Esophagus (tissue), 2 donors: ENCODE measurements around the gene WDFY4. TPM values are rescaled to one million over a fixed set of nuclear protein-coding genes. Genes with fewer than 3 reads are reported as not detected.

Experiments
- H3K27ac ChIP-seq, 2 donors: one replicate each; pipeline ENCODE4 v1.5.1; 2013; ENCODE audit warnings: low read depth in 2 of 2, mild to moderate bottlenecking in 2 of 2, inconsistent platforms in 1 of 2, low read length in 1 of 2, moderate library complexity in 1 of 2
- H3K27me3 ChIP-seq, 2 donors: one replicate each; pipeline ENCODE4 v1.6.1; 2013; ENCODE audit warnings: low read length in 2 of 2, control low read depth in 1 of 2, mild to moderate bottlenecking in 1 of 2; ENCODE audit not compliant: insufficient read depth in 2 of 2, control insufficient read depth in 1 of 2
- H3K36me3 ChIP-seq, 2 donors: one replicate each; pipeline ENCODE4 v1.6.1; 2013; ENCODE audit warnings: low read length in 1 of 2; ENCODE audit not compliant: control insufficient read depth in 2 of 2, insufficient read depth in 2 of 2
- H3K4me1 ChIP-seq, 2 donors: one replicate each; pipeline ENCODE4 v1.6.1; 2013; ENCODE audit warnings: low read length in 1 of 2; ENCODE audit not compliant: control insufficient read depth in 2 of 2, insufficient read depth in 2 of 2
- H3K4me3 ChIP-seq, 2 donors: one replicate each; pipeline ENCODE4 v1.5.1; 2013; ENCODE audit warnings: low read length in 2 of 2, mild to moderate bottlenecking in 2 of 2, low read depth in 1 of 2, moderate library complexity in 1 of 2
- H3K9me3 ChIP-seq, 2 donors: one replicate each; pipeline ENCODE4 v1.6.1; 2013; ENCODE audit warnings: mild to moderate bottlenecking in 2 of 2, low read depth in 1 of 2, low read length in 1 of 2, moderate library complexity in 1 of 2; ENCODE audit not compliant: control insufficient read depth in 2 of 2, insufficient read depth in 1 of 2
- WGBS, 2 donors: extraction: QIAGEN DNeasy Blood & Tissue Kit; methylation state at CpG; one replicate each; pipeline ENCODE4 v1.1.7; 2013; 5-methylcytosine and 5-hydroxymethylcytosine counted together
- polyA plus RNA-seq, 2 donors: library from polyadenylated mRNA; stranded (reverse); fragments of 200-250 nt; gene quantifications; one replicate each; pipeline ENCODE4 v1.2.3, GENCODE V29; 2013
- donor health status: healthy with polysubstance abuse.
- donor health status: Bipolar disorder and iron deficiency.

Gene WDFY4
- polyA plus RNA-seq, 2 donors = 0.43 to 0.79 TPM

- no peak overlapping the region for H3K27ac ChIP-seq
- no peaks in the 10 kb centered on the region for H3K9me3 ChIP-seq
- no peaks in the 10 kb centered on the region for H3K27me3 ChIP-seq
- no peak overlapping the region for H3K4me3 ChIP-seq
- H3K4me1 ChIP-seq = peaks cover 6 to 7% of the 10 kb centered on the region in 2 donors
- H3K36me3 ChIP-seq = no peaks in the 10 kb centered on the region
- 86 to 96% methylated on average over 4 of the region's 4 CpGs for WGBS, 2 donors
Measured at GRCh38 chr10:48653944-48654698, 30.6 kb upstream of the WDFY4 start.

GRCh38 chr10:48655411-48656240 is 29.0 kb upstream of the WDFY4 start:
- peaks cover 6 to 7% of the 10 kb centered on the region in 2 donors for H3K4me1 ChIP-seq
- no peaks in the 10 kb centered on the region for H3K27me3 ChIP-seq
- WGBS, 2 donors = 9 to 23% methylated on average over 46 to 55 of the region's 55 CpGs
- H3K4me3 ChIP-seq = peak overlapping the region; percentile 22 to 40
- H3K9me3 ChIP-seq = no peaks in the 10 kb centered on the region
- H3K36me3 ChIP-seq = no peaks in the 10 kb centered on the region
- peak overlapping the region in 1 of 2 donors; percentile 54 for H3K27ac ChIP-seq

GRCh38 chr10:48656241-48656913 is 28.3 kb upstream of the WDFY4 start:
- Histone ChIP-seq H3K27ac (no peak overlapping the region), H3K4me3 (peak overlapping the region; percentile 22 to 40), H3K36me3 (no peaks in the 10 kb centered on the region), H3K9me3 (no peaks in the 10 kb centered on the region), H3K27me3 (no peaks in the 10 kb centered on the region), H3K4me1 (peaks cover 6 to 7% of the 10 kb centered on the region in 2 donors)
- 1% methylated on average over 29 to 46 of the region's 46 CpGs for WGBS, 2 donors

- Histone ChIP-seq H3K36me3 (no peaks in the 10 kb centered on the region), H3K4me3 (no peak overlapping the region), H3K27ac (no peak overlapping the region), H3K4me1 (peaks cover 6 to 7% of the 10 kb centered on the region in 2 donors), H3K27me3 (no peaks in the 10 kb centered on the region), H3K9me3 (no peaks in the 10 kb centered on the region)
- WGBS, 2 donors = 51 to 56% methylated on average over 10 of the region's 10 CpGs
Measured at GRCh38 chr10:48656914-48657305, 27.8 kb upstream of the WDFY4 start.

GRCh38 chr10:48657416-48657815 is 27.3 kb upstream of the WDFY4 start:
- Histone ChIP-seq H3K9me3 (no peaks in the 10 kb centered on the region), H3K27ac (no peak overlapping the region), H3K4me3 (no peak overlapping the region), H3K27me3 (no peaks in the 10 kb centered on the region), H3K36me3 (no peaks in the 10 kb centered on the region), H3K4me1 (peaks cover 6 to 7% of the 10 kb centered on the region in 2 donors)
- WGBS, 2 donors = 64% methylated on average over 5 of the region's 5 CpGs

GRCh38 chr10:48658243-48658974 is 26.3 kb upstream of the WDFY4 start:
- Histone ChIP-seq H3K4me1 (peaks cover 6 to 7% of the 10 kb centered on the region in 2 donors), H3K4me3 (no peak overlapping the region), H3K36me3 (no peaks in the 10 kb centered on the region), H3K9me3 (no peaks in the 10 kb centered on the region), H3K27me3 (no peaks in the 10 kb centered on the region), H3K27ac (no peak overlapping the region)
- 40 to 41% methylated on average over 19 of the region's 19 CpGs for WGBS, 2 donors

GRCh38 chr10:48658975-48659269 is 25.8 kb upstream of the WDFY4 start:
- H3K27ac ChIP-seq = no peak overlapping the region
- H3K4me3 ChIP-seq = no peak overlapping the region
- H3K36me3 ChIP-seq = no peaks in the 10 kb centered on the region
- peaks cover 6 to 7% of the 10 kb centered on the region in 2 donors for H3K4me1 ChIP-seq
- no peaks in the 10 kb centered on the region for H3K9me3 ChIP-seq
- 78 to 89% methylated on average over 9 of the region's 9 CpGs for WGBS, 2 donors
- H3K27me3 ChIP-seq = no peaks in the 10 kb centered on the region

- 30 to 37% methylated on average over 2 of the region's 2 CpGs for WGBS, 2 donors
- Histone ChIP-seq H3K4me1 (peaks cover 6 to 7% of the 10 kb centered on the region in 2 donors), H3K27ac (no peak overlapping the region), H3K36me3 (no peaks in the 10 kb centered on the region), H3K9me3 (no peaks in the 10 kb centered on the region), H3K4me3 (no peak overlapping the region), H3K27me3 (no peaks in the 10 kb centered on the region)
Measured at GRCh38 chr10:48659790-48660189, 24.9 kb upstream of the WDFY4 start.

- Histone ChIP-seq H3K9me3 (no peaks in the 10 kb centered on the region), H3K27ac (no peak overlapping the region), H3K27me3 (no peaks in the 10 kb centered on the region), H3K4me3 (no peak overlapping the region), H3K36me3 (no peaks in the 10 kb centered on the region), H3K4me1 (no peaks in the 10 kb centered on the region)
Measured at GRCh38 chr10:48661441-48661840, 23.2 kb upstream of the WDFY4 start.
